ENCODE measurements around the gene PTPRG. TPM values are rescaled to one million over a fixed set of nuclear protein-coding genes. Genes with fewer than 3 reads are reported as not detected.

PTPRG gene
- total and polyA plus RNA-seq, 4 donors: 3.6 to 35.6 (median 8.1) TPM

GRCh38 chr3:61608072-61608471 is 46.7 kb downstream of the PTPRG start:
- H3K9me3 ChIP-seq (ENCODE audit: control insufficient read depth in 4 of 4, low read length in 3 of 4): no peaks in the 10 kb centered on the region
- H3K36me3 ChIP-seq (ENCODE audit: control insufficient read depth in 4 of 4, insufficient read depth in 3 of 4, low read depth in 1 of 4, low read length in 3 of 4): no peaks in the 10 kb centered on the region
- peaks cover 3 to 8% (median 4%) of the 10 kb centered on the region in 4 donors for H3K4me1 ChIP-seq (ENCODE audit: control insufficient read depth in 4 of 4, insufficient read depth in 4 of 4, low read length in 3 of 4)
- no peak for DNase-seq (ENCODE audit: low spot score)
- no peak overlapping the region for H3K9ac ChIP-seq (ENCODE audit: low read depth in 1 of 2, low read length in 2 of 2)
- TF ChIP-seq TAF1 (conservative IDR thresholded peaks at IDR 0.05): no peak
- TF ChIP-seq, protein P1, sequence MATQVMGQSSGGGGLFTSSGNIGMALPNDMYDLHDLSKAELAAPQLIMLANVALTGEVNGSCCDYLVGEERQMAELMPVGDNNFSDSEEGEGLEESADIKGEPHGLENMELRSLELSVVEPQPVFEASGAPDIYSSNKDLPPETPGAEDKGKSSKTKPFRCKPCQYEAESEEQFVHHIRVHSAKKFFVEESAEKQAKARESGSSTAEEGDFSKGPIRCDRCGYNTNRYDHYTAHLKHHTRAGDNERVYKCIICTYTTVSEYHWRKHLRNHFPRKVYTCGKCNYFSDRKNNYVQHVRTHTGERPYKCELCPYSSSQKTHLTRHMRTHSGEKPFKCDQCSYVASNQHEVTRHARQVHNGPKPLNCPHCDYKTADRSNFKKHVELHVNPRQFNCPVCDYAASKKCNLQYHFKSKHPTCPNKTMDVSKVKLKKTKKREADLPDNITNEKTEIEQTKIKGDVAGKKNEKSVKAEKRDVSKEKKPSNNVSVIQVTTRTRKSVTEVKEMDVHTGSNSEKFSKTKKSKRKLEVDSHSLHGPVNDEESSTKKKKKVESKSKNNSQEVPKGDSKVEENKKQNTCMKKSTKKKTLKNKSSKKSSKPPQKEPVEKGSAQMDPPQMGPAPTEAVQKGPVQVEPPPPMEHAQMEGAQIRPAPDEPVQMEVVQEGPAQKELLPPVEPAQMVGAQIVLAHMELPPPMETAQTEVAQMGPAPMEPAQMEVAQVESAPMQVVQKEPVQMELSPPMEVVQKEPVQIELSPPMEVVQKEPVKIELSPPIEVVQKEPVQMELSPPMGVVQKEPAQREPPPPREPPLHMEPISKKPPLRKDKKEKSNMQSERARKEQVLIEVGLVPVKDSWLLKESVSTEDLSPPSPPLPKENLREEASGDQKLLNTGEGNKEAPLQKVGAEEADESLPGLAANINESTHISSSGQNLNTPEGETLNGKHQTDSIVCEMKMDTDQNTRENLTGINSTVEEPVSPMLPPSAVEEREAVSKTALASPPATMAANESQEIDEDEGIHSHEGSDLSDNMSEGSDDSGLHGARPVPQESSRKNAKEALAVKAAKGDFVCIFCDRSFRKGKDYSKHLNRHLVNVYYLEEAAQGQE (IDR thresholded peaks at IDR 0.05): no peak
- no peak for TF ChIP-seq RAD21 (IDR thresholded peaks at IDR 0.05)
- TF ChIP-seq FOXA2 (IDR thresholded peaks at IDR 0.05): no peak
- no peak for TF ChIP-seq ZBTB33 (IDR thresholded peaks at IDR 0.05)
- no peak for TF ChIP-seq JUND (IDR thresholded peaks at IDR 0.05)
- no peak for TF ChIP-seq GABPA (IDR thresholded peaks at IDR 0.05 in 1 of 2, conservative IDR thresholded peaks at IDR 0.05 in 1 of 2)
- no peak for TF ChIP-seq SP1 (IDR thresholded peaks at IDR 0.05)
- TF ChIP-seq YY1 (IDR thresholded peaks at IDR 0.05): no peak
- TF ChIP-seq HNF4G (IDR thresholded peaks at IDR 0.05): no peak
- no peak for TF ChIP-seq HNF4A (conservative IDR thresholded peaks at IDR 0.05)
- TF ChIP-seq RXRA (IDR thresholded peaks at IDR 0.05): no peak
- TF ChIP-seq, protein P2, sequence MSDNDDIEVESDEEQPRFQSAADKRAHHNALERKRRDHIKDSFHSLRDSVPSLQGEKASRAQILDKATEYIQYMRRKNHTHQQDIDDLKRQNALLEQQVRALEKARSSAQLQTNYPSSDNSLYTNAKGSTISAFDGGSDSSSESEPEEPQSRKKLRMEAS (IDR thresholded peaks at IDR 0.05): no peak
- TF ChIP-seq FOXA1 (IDR thresholded peaks at IDR 0.05): no peak
- no peak for TF ChIP-seq ATF3 (IDR thresholded peaks at IDR 0.05)
- TF ChIP-seq CTCF (IDR thresholded peaks at IDR 0.05; ENCODE audit: low read depth, low read length, missing input control): no peak
- TF ChIP-seq NR2F2 (IDR thresholded peaks at IDR 0.05): no peak
- WGBS: 92% methylated on average over 6 of the region's 6 CpGs
- H3K27me3 ChIP-seq (ENCODE audit: control insufficient read depth in 4 of 4, insufficient read depth in 4 of 4, low read length in 3 of 4): no peaks in the 10 kb centered on the region
- H3K27ac ChIP-seq (ENCODE audit: low read depth in 1 of 2, low read length in 2 of 2): no peak overlapping the region
- no peak overlapping the region for H3K4me3 ChIP-seq (ENCODE audit: low read depth in 1 of 3, low read length in 3 of 3)

GRCh38 chr3:61608711-61609110 is 47.3 kb downstream of the PTPRG start:
- H3K9ac ChIP-seq (ENCODE audit: low read depth in 1 of 2, low read length in 2 of 2): no peak overlapping the region
- no peaks in the 10 kb centered on the region for H3K36me3 ChIP-seq (ENCODE audit: control insufficient read depth in 4 of 4, insufficient read depth in 3 of 4, low read depth in 1 of 4, low read length in 3 of 4)
- 92% methylated on average over 5 of the region's 5 CpGs for WGBS
- no peak for DNase-seq (ENCODE audit: low spot score)
- H3K9me3 ChIP-seq (ENCODE audit: control insufficient read depth in 4 of 4, low read length in 3 of 4): no peaks in the 10 kb centered on the region
- peaks cover 3 to 8% (median 4%) of the 10 kb centered on the region in 4 donors for H3K4me1 ChIP-seq (ENCODE audit: control insufficient read depth in 4 of 4, insufficient read depth in 4 of 4, low read length in 3 of 4)
- H3K27me3 ChIP-seq (ENCODE audit: control insufficient read depth in 4 of 4, insufficient read depth in 4 of 4, low read length in 3 of 4): no peaks in the 10 kb centered on the region
- H3K4me3 ChIP-seq (ENCODE audit: low read depth in 1 of 3, low read length in 3 of 3): no peak overlapping the region
- no peak overlapping the region for H3K27ac ChIP-seq (ENCODE audit: low read depth in 1 of 2, low read length in 2 of 2)
- no peak for TF ChIP-seq CTCF (IDR thresholded peaks at IDR 0.05; ENCODE audit: low read depth, low read length, missing input control)
- TF ChIP-seq HNF4A (conservative IDR thresholded peaks at IDR 0.05): no peak
- TF ChIP-seq FOXA2 (IDR thresholded peaks at IDR 0.05): no peak
- no peak for TF ChIP-seq SP1 (IDR thresholded peaks at IDR 0.05)
- no peak for TF ChIP-seq RXRA (IDR thresholded peaks at IDR 0.05)
- no peak for TF ChIP-seq GABPA (IDR thresholded peaks at IDR 0.05 in 1 of 2, conservative IDR thresholded peaks at IDR 0.05 in 1 of 2)
- no peak for TF ChIP-seq EGR1 (IDR thresholded peaks at IDR 0.05; ENCODE audit: low read depth in 2 of 2)
- TF ChIP-seq JUND (IDR thresholded peaks at IDR 0.05): no peak
- TF ChIP-seq, protein P1 (IDR thresholded peaks at IDR 0.05): no peak
- no peak for TF ChIP-seq FOXA1 (IDR thresholded peaks at IDR 0.05)
- TF ChIP-seq HNF4G (IDR thresholded peaks at IDR 0.05): no peak
- TF ChIP-seq RAD21 (IDR thresholded peaks at IDR 0.05): no peak
- TF ChIP-seq NR2F2 (IDR thresholded peaks at IDR 0.05): no peak
- TF ChIP-seq TAF1 (conservative IDR thresholded peaks at IDR 0.05): no peak

Data from liver (tissue), 9 donors.